Kidney epithelial cell (primary cell): ENCODE data around the gene BCLAF3. TPM values are rescaled to one million over a fixed set of nuclear protein-coding genes. Genes with fewer than 3 reads are reported as not detected.
A peak's percentile ranks its signal among the peaks of the same experiment; 100 is the strongest.

Source experiments
- DNase-seq: peaks from one replicate; pipeline ENCODE4 v3.0.0-alpha.2; 2010; ENCODE audit warnings: low read depth
- H3K27me3 ChIP-seq: 2 replicates; pipeline ENCODE4 v1.6.0; 2011; ENCODE audit warnings: low read length; ENCODE audit not compliant: control insufficient read depth, insufficient read depth
- H3K36me3 ChIP-seq: 2 replicates; pipeline ENCODE4 v1.5.1; 2011; ENCODE audit warnings: low read length; ENCODE audit not compliant: control insufficient read depth, insufficient read depth
- H3K4me3 ChIP-seq: 2 replicates; pipeline ENCODE4 v1.5.1; 2011; ENCODE audit warnings: low read depth, mild to moderate bottlenecking, control low read depth, low read length
- CTCF ChIP-seq: IDR thresholded peaks from 2 replicates; pipeline ENCODE4 v1.5.1; 2011; ENCODE audit warnings: mild to moderate bottlenecking, moderate library complexity, low read length, control low read depth, inconsistent platforms; ENCODE audit not compliant: insufficient read depth, poor library complexity, severe bottlenecking
- total RNA-seq: library from RNA; depleted of rRNA; stranded (reverse); fragments of >200 nt; gene quantifications from 2 replicates; pipeline ENCODE4 v1.2.3, GENCODE V29; 2015

BCLAF3 gene
- total RNA-seq, 1 donor from 2014 or later: 4.5 TPM

- no peak for TF ChIP-seq CTCF
- no peak overlapping the region for H3K4me3 ChIP-seq
- no peak for DNase-seq
- no peaks in the 10 kb centered on the region for H3K36me3 ChIP-seq
- no peaks in the 10 kb centered on the region for H3K27me3 ChIP-seq
Measured at GRCh38 chrX:20007962-20008622, 17.2 kb upstream of the BCLAF3 start.

GRCh38 chrX:20005883-20006282 lies 15.0 kb upstream of the BCLAF3 start:
- TF ChIP-seq CTCF: no peak
- DNase-seq: no peak
- Histone ChIP-seq H3K27me3 (no peaks in the 10 kb centered on the region), H3K4me3 (no peak overlapping the region), H3K36me3 (no peaks in the 10 kb centered on the region)

- no peak for DNase-seq
- no peak for TF ChIP-seq CTCF
- no peak overlapping the region for H3K4me3 ChIP-seq
Measured at GRCh38 chrX:20001588-20001987, 10.7 kb upstream of the BCLAF3 start.

GRCh38 chrX:19991350-19991718 lies 473 bp upstream of the BCLAF3 start:
- Histone ChIP-seq H3K4me3 (peak overlapping the region; percentile 27), H3K36me3 (no peaks in the 10 kb centered on the region), H3K27me3 (no peaks in the 10 kb centered on the region)
- no peak for DNase-seq
- TF ChIP-seq CTCF: no peak

More at GRCh38 chrX:20001588-20001987, 10.7 kb upstream of the BCLAF3 start:
- H3K36me3 ChIP-seq: no peaks in the 10 kb centered on the region
- H3K27me3 ChIP-seq: no peaks in the 10 kb centered on the region

GRCh38 chrX:19990151-19990555 lies 708 bp downstream of the BCLAF3 start:
- H3K4me3 ChIP-seq: peak overlapping the region; percentile 78
- TF ChIP-seq CTCF: no peak
- DNase-seq: no peak
- no peaks in the 10 kb centered on the region for H3K27me3 ChIP-seq
- no peaks in the 10 kb centered on the region for H3K36me3 ChIP-seq

- DNase-seq: no peak
- Histone ChIP-seq H3K4me3 (no peak overlapping the region), H3K36me3 (no peaks in the 10 kb centered on the region), H3K27me3 (no peaks in the 10 kb centered on the region)
- no peak for TF ChIP-seq CTCF
Measured at GRCh38 chrX:19987856-19988255, 3.0 kb downstream of the BCLAF3 start.
